Neuron (in vitro differentiated cells): ENCODE measurements around the gene KRTAP10-2.
"Not testable (repeated sequence)": the region's sequence is repeated elsewhere in the genome, so short reads cannot be mapped to it uniquely, and the experiment has no call there.

Experiments used
- H2AFZ ChIP-seq: one replicate; pipeline ENCODE4 v1.6.1; 2013; ENCODE audit warnings: low read depth, mild to moderate bottlenecking, inconsistent platforms, low read length, moderate library complexity
- H3K27me3 ChIP-seq: one replicate; pipeline ENCODE4 v1.6.1; 2013; ENCODE audit warnings: low read length; ENCODE audit not compliant: insufficient read depth
- H3K36me3 ChIP-seq: one replicate; pipeline ENCODE4 v1.6.1; 2013; ENCODE audit warnings: low read length; ENCODE audit not compliant: insufficient read depth
- H3K4me1 ChIP-seq: one replicate; pipeline ENCODE4 v1.6.1; 2013; ENCODE audit warnings: low read length; ENCODE audit not compliant: insufficient read depth
- H3K4me3 ChIP-seq: 2 replicates; pipeline ENCODE4 v1.5.1; 2013; ENCODE audit warnings: mild to moderate bottlenecking, low read length, moderate library complexity
- H3K9me3 ChIP-seq: one replicate; pipeline ENCODE4 v1.6.1; 2013; ENCODE audit warnings: low read length

The KRTAP10-2 gene

GRCh38 chr21:44568261-44568660, 17.0 kb upstream of the KRTAP10-2 start:
- no peaks in the 10 kb centered on the region for H3K4me1 ChIP-seq
- peaks cover 7% of the 10 kb centered on the region for H3K9me3 ChIP-seq
- no peak overlapping the region for H3K4me3 ChIP-seq
- H2AFZ ChIP-seq, result no peak overlapping the region
- peaks cover 8% of the 10 kb centered on the region for H3K27me3 ChIP-seq
- no peaks in the 10 kb centered on the region for H3K36me3 ChIP-seq

GRCh38 chr21:44567481-44568171, 16.3 kb upstream of the KRTAP10-2 start:
- H3K4me1 ChIP-seq, result no peaks in the 10 kb centered on the region
- peaks cover 6% of the 10 kb centered on the region for H3K27me3 ChIP-seq
- H3K9me3 ChIP-seq, result peaks cover 7% of the 10 kb centered on the region
- no peak overlapping the region for H2AFZ ChIP-seq
- no peak overlapping the region for H3K4me3 ChIP-seq
- no peaks in the 10 kb centered on the region for H3K36me3 ChIP-seq

GRCh38 chr21:44566403-44566802, 15.1 kb upstream of the KRTAP10-2 start:
- H2AFZ ChIP-seq, result no peak overlapping the region
- no peaks in the 10 kb centered on the region for H3K4me1 ChIP-seq
- H3K4me3 ChIP-seq, result no peak overlapping the region
- H3K36me3 ChIP-seq, result no peaks in the 10 kb centered on the region
- peaks cover 2% of the 10 kb centered on the region for H3K9me3 ChIP-seq
- H3K27me3 ChIP-seq, result peaks cover 2% of the 10 kb centered on the region

- Histone ChIP-seq H3K4me3 (no peak overlapping the region), H3K9me3 (no peaks in the 10 kb centered on the region), H3K4me1 (no peaks in the 10 kb centered on the region), H3K36me3 (no peaks in the 10 kb centered on the region), H3K27me3 (peaks cover 2% of the 10 kb centered on the region), H2AFZ (no peak overlapping the region)
Measured at GRCh38 chr21:44564886-44565598, 13.7 kb upstream of the KRTAP10-2 start.

- Histone ChIP-seq H3K4me1 (no peaks in the 10 kb centered on the region), H3K27me3 (peaks cover 2% of the 10 kb centered on the region), H3K4me3 (no peak overlapping the region), H3K36me3 (no peaks in the 10 kb centered on the region), H2AFZ (no peak overlapping the region), H3K9me3 (no peaks in the 10 kb centered on the region)
Measured at GRCh38 chr21:44564099-44564498, 12.8 kb upstream of the KRTAP10-2 start.

- Histone ChIP-seq H3K27me3 (peaks cover 2% of the 10 kb centered on the region), H3K9me3 (no peaks in the 10 kb centered on the region), H3K36me3 (no peaks in the 10 kb centered on the region), H2AFZ (no peak within 1 kb of the TSS), H3K4me3 (no peak within 1 kb of the TSS), H3K4me1 (no peaks in the 10 kb centered on the region)
Measured at GRCh38 chr21:44558695-44559094, 7.4 kb upstream of the KRTAP10-2 start, which contains the start of gene KRTAP10-3. Gene KRTAP10-3 (minus strand): TSS chr21:44558795. CDS start chr21:44558715, 80 bp downstream.

GRCh38 chr21:44558329-44558675, 7.0 kb upstream of the KRTAP10-2 start:
- H3K4me1 ChIP-seq, H2AFZ ChIP-seq, H3K9me3 ChIP-seq, H3K36me3 ChIP-seq, H3K4me3 ChIP-seq, H3K27me3 ChIP-seq: not testable (repeated sequence)

GRCh38 chr21:44557491-44558328, 6.4 kb upstream of the KRTAP10-2 start:
- H3K9me3 ChIP-seq, result no peaks in the 10 kb centered on the region
- H3K4me3 ChIP-seq, result no peak overlapping the region
- no peak overlapping the region for H2AFZ ChIP-seq
- H3K4me1 ChIP-seq, result no peaks in the 10 kb centered on the region
- no peaks in the 10 kb centered on the region for H3K36me3 ChIP-seq
- peaks cover 2% of the 10 kb centered on the region for H3K27me3 ChIP-seq

- Histone ChIP-seq H3K36me3 (no peaks in the 10 kb centered on the region), H3K27me3 (peaks cover 2% of the 10 kb centered on the region), H3K4me1 (peaks cover 3% of the 10 kb centered on the region), H2AFZ (no peak overlapping the region), H3K4me3 (no peak overlapping the region), H3K9me3 (no peaks in the 10 kb centered on the region)
Measured at GRCh38 chr21:44556879-44557278, 5.6 kb upstream of the KRTAP10-2 start.

- Histone ChIP-seq H3K27me3 (peaks cover 2% of the 10 kb centered on the region), H3K9me3 (no peaks in the 10 kb centered on the region), H3K36me3 (no peaks in the 10 kb centered on the region), H2AFZ (no peak overlapping the region), H3K4me3 (no peak overlapping the region), H3K4me1 (peaks cover 5% of the 10 kb centered on the region)
Measured at GRCh38 chr21:44555200-44555875, 4.0 kb upstream of the KRTAP10-2 start.

- H2AFZ ChIP-seq, result no peak overlapping the region
- peaks cover 2% of the 10 kb centered on the region for H3K27me3 ChIP-seq
- no peak overlapping the region for H3K4me3 ChIP-seq
- H3K9me3 ChIP-seq, result peaks cover 2% of the 10 kb centered on the region
- H3K36me3 ChIP-seq, result no peaks in the 10 kb centered on the region
- H3K4me1 ChIP-seq, result peaks cover 22% of the 10 kb centered on the region
Measured at GRCh38 chr21:44552681-44553080, 1.4 kb upstream of the KRTAP10-2 start.

GRCh38 chr21:44552136-44552535, 831 bp upstream of the KRTAP10-2 start:
- Histone ChIP-seq H3K4me3 (no peak overlapping the region), H2AFZ (no peak overlapping the region), H3K4me1 (peaks cover 22% of the 10 kb centered on the region), H3K27me3 (peaks cover 2% of the 10 kb centered on the region), H3K36me3 (no peaks in the 10 kb centered on the region), H3K9me3 (peaks cover 4% of the 10 kb centered on the region)
